G401 (cell line): Measurements from ENCODE around the gene ITGA2B. TPM values are rescaled to one million over a fixed set of nuclear protein-coding genes. Genes with fewer than 3 reads are reported as not detected.
A peak's percentile ranks its signal among the peaks of the same experiment; 100 is the strongest.

Source experiments
- DNase-seq: peaks from one replicate; pipeline ENCODE4 v3.0.0-alpha.2; 2015; ENCODE audit warnings: low spot score
- in situ Hi-C: cut with HindIII; loops from 2 replicates; pipeline ENCODE4 v1.10.0; 2016; ENCODE audit warnings: low sequenced_read_pairs, mixed read lengths
- total RNA-seq: library from RNA; depleted of rRNA; stranded (reverse); fragments of >200 nt; shearing (Covaris generic); gene quantifications from 2 replicates; pipeline ENCODE4 v1.2.3, GENCODE V29; 2014; rRNA removed

Gene ITGA2B
- total RNA-seq = 0.17 TPM in 1 of 2 replicates, not detected in the other

- in situ Hi-C loops = no loop called here
Measured at GRCh38 chr17:44389281-44389680, at the start of gene ITGA2B. TSS of gene ITGA2B (minus strand) at chr17:44389649. CDS start at chr17:44389473, 176 bp downstream.

DNA sequence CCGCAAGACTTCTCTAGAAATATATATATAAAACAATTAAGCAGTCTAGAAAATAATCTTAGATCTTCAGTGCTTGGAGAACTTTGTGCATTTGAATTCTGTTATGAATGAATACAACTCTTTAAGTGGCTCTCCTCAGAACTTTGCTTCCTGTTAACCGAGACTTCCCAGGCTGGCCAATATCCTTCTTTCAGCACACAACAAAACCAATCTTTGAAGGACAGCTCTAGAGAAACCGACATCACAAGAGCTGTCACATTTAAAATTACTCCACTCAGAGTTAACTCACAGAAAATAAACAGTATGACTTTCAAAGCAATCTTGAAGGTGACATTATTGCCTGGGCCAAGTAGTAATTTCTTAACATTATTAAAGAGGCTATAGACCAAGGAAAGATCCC lies 49.7 kb upstream of the ITGA2B start:
- in situ Hi-C loops = no loop called here
- no peak for DNase-seq

More at GRCh38 chr17:44389281-44389680, at the start of gene ITGA2B:
- no peak for DNase-seq

- DNase-seq = peak; percentile 39
- in situ Hi-C loops = no loop called here
Measured at GRCh38 chr17:44438636-44439035, 49.2 kb upstream of the ITGA2B start.

DNA sequence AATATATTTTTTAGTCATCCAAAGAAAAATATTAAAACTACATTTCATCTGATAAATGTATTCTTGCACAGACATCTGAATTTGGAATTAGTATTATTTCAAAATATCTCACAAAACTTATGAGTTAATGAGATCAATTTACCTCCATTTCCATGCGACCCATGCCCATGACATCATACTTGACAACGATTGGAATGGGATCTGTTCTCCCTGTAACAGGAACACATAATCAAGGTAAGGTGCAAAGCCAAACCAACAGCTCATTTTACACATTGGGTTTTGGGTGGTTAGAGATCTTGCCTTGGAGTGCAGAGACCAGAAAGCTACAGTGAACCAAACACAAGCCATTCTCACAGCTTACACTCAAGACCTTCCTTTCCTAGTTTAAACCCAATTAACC lies 46.9 kb upstream of the ITGA2B start:
- in situ Hi-C loops = no loop called here
- no peak for DNase-seq

DNA sequence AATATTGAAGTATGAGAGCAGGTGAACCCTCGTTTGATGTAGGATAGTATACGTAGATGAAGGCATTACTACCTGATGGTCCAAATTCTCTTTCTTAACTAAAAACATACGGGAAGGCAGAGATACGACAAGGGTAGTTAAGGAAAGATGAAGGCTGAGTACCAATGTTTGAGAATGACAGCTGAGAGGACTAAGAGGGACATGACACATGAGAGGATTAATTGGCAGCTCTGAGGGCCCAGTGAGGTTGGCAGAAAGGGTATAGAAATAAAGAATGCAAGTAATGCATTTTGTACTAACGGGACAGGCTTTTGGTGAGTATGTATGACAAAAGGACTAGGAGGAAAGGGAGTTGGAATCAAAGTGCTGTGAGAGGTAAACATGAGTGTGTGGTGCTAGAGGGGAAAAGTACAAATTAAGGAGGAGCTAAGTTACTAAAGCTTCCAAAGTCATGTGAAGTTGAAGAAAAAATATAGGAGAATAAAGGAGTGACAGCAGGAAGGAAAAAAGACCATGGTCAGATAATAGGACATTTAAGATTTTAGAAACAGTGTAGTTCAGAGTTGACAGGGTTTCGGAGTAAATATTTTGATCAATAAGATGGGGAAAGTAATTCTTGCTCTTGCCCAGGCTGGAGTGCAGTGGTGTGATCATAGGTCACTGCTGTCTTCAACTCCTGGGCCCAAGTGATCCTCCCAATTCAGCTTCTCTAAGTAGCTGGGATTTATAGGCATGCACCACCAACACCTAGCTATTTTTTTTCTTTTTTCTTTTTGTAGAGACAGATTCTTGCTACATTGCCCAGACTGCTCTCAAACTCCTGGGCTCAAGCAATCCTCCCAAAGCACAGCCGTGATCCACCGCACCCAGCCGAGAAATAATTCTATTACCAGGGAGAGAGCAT lies 43.1 kb upstream of the ITGA2B start:
- no peak for DNase-seq
- in situ Hi-C loops = no loop called here

DNA sequence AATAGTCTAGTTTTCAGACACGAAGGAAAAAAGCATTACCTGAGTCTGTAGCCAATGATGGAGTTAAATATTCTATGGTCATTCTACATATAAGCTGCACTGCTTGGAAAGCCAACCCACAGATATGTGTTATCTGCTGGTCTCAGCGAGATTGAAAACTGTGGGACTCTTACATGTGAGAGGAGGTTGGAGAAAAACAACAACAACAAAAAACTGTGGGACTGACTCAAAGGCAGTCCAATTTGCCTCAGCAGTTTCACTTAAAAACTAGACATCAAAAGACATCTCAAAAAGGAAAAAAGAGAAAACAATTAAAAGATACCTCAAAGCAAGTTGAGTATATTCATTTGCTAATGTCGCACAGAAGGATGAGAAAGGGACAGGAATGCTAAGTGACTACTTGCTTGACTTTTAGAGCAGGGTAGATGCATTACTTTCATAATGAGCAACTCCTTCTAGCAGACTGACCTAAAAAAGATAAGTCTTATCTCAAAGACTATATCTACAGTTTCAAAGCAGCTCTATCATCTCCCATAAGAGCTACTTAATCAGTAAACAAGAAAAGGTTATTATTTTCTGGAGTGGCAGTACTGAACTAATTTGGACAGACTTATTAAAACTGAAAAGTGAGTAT lies 35.5 kb upstream of the ITGA2B start:
- in situ Hi-C loops = no loop called here

GRCh38 chr17:44417553-44417952 lies 28.1 kb upstream of the ITGA2B start:
- DNase-seq = no peak
- in situ Hi-C loops = no loop called here

More for the DNA sequence above, 35.5 kb upstream of the ITGA2B start:
- DNase-seq = no peak

DNA sequence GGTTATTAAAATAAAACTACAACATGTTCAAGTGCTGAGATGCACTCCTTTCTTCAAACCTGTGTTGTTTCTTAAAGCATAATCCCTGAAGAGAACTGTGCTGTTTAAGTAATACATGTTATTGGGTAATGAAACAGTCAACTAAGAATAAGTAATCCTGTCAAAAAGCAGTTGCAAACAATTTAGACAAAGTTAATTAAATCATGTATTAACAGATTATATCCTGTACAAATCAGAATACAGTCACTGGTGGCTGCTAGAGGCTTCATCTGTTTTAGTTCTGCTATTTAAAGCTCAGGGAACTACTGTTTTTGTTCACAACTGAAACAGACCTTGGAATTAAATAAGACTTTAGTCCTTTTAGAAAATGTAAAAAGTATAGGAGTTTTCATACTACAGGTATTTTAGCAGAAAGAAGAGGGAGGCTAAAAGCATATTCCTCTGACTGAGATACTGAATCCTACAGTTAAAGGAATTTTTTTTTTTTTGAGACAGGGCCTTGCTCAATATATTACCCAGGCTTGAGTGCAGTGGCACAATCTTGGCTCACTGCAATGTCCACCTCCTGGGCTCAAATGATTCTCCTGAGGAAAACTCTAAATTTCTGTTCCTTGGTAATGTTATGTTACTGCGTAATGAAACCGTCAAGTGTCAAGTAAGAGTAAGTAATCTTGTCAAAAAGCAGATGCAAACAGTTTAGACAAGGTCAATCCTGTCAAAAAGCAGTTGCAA lies 27.3 kb upstream of the ITGA2B start:
- in situ Hi-C loops = no loop called here

DNA sequence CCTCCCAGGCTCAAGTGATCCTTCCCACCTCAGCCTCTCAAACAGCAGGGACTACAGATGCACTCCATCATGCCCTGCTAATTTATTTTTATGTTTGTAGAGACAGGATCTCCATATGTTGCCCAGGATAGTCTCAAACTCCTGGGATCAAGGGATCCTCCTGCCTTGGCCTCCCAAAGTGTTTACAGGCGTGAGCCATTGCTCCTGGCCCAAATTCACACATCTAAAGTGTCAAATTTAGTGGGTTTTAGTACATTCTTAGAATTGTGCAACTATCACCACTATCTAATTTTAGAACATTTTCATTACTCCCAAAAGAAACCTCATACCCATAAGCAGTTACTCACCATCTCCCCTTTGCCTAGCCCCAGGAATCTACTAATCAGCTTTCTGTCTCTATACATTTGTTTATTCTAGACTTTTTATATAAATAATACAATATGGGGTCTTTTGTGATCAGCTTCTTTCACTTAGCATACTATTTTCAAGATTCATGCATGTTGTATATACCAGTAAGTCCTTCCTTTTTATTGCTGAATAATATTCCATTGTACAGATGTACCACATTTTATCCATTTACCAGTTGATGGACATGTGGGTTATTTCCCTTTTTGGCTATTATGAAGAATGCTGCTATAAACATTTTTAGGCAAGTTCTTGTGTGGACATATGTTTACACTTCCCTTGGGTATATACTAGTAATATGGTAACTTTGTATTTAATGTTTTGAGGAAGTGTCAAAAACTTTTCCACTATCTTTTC lies 25.1 kb upstream of the ITGA2B start:
- in situ Hi-C loops = no loop called here
- DNase-seq = no peak

More for the DNA sequence above, 27.3 kb upstream of the ITGA2B start:
- no peak for DNase-seq

- in situ Hi-C loops = no loop called here
- DNase-seq = no peak
Measured at GRCh38 chr17:44409309-44410028, 20.0 kb upstream of the ITGA2B start.

- in situ Hi-C loops = no loop called here
- no peak for DNase-seq
Measured at GRCh38 chr17:44408786-44409185, 19.3 kb upstream of the ITGA2B start.

GRCh38 chr17:44402564-44403172 lies 13.2 kb upstream of the ITGA2B start:
- in situ Hi-C loops = no loop called here
- DNase-seq = no peak

GRCh38 chr17:44400226-44400847 lies 10.9 kb upstream of the ITGA2B start:
- in situ Hi-C loops = no loop called here

DNA sequence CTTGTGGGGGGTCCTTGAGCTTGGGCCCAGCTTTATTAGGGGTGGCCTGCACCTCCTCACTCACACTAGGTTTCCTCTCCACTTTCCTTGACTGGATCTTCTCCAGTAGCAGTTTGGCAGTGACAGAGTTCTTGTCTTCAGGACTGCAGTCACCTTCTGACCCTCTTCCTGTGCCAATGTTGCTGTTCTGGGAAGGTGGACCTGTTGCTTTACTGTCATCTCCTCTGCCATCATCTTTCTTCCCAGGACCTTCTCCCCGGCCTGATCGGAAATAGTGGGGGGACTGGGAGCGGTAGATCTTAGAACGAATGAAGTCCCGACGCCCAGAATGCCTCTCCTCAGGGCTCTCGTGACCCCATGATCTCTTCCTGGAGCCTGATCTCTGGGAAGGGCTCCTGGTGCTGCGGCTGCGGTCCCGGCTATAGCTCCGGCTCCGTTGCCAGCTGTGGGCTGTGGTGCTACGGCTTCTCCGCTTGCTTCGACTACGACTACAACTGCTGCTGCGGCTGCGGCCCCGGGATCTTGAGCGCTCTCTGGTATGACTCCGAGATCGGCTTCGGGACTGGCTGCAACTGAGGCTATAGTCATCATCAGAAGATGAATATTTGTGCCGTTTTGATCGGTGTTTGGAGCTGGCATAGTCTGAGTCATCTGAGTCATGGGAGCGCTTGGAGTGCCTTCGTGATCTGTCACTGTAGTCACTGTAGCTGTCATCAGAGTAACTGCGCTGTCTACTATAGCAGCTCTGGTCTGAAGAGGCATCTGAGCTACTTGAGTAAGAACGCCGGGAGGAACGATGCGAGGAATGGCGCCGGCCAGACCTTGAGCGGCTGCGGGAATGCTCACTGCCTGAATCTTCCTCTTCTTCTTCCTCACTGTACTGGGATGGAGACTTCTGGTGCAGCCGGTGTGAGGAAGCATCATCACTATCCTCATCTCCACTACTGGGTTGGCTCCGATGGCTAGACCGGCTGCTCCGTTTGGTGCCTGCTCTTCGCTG lies 9.5 kb upstream of the ITGA2B start:
- in situ Hi-C loops = no loop called here

More at GRCh38 chr17:44400226-44400847, 10.9 kb upstream of the ITGA2B start:
- peak; percentile 40 for DNase-seq

GRCh38 chr17:44397479-44398440 lies 8.3 kb upstream of the ITGA2B start:
- DNase-seq = no peak
- in situ Hi-C loops = no loop called here

More for the DNA sequence above, 9.5 kb upstream of the ITGA2B start:
- no peak for DNase-seq
